ENCODE data around the gene TTC9B. TPM values are rescaled to one million over a fixed set of nuclear protein-coding genes. Genes with fewer than 3 reads are reported as not detected.
"Not testable (repeated sequence)": the region's sequence is repeated elsewhere in the genome, so short reads cannot be mapped to it uniquely, and the experiment has no call there.

TTC9B gene
- total and polyA plus RNA-seq, 2 of the 13 experiments (the other 11 are each of a cell fraction or from before 2014, with no cell fraction given) = not detected

GRCh38 chr19:40174092-40174491 lies 44.1 kb downstream of the TTC9B start:
- Histone ChIP-seq H3K79me2 (ENCODE audit: insufficient read depth, low read length) (no peaks in the 10 kb centered on the region), H3K4me3 (replicated peaks in 1 of 3; ENCODE audit: insufficient read depth in 1 of 3, low read depth in 2 of 3, low read length in 3 of 3) (no peak overlapping the region), H3K9me3 (ENCODE audit: low read length) (no peaks in the 10 kb centered on the region), H3K4me2 (ENCODE audit: low read depth, low read length) (no peak overlapping the region), H4K20me1 (ENCODE audit: insufficient read depth, low read length) (no peaks in the 10 kb centered on the region), H3K36me3 (replicated peaks in 1 of 2; ENCODE audit: control insufficient read depth in 1 of 2, insufficient read depth in 2 of 2, low read length in 2 of 2) (no peaks in the 10 kb centered on the region), H3K4me1 (ENCODE audit: insufficient read depth, low read length) (no peaks in the 10 kb centered on the region), H3K27me3 (ENCODE audit: control insufficient read depth in 1 of 2, insufficient read depth in 2 of 2, low read length in 2 of 2) (peaks cover 3 to 13% of the 10 kb centered on the region in 2 experiments; a peak in 3 of 5 replicates), H2AFZ (ENCODE audit: low read length) (no peak overlapping the region), H3K9ac (ENCODE audit: insufficient read depth, low read depth, low read length) (no peak overlapping the region), H3K27ac (ENCODE audit: extremely low read length, insufficient read depth, low read length) (no peak overlapping the region)
- POLR2A ChIA-PET = interaction anchor here (0.7 kb wide), 1 partner anchor 9 kb away, joined by 4 read pairs; no protein-coding TSS in a partner anchor
- no peak for DNase-seq (ENCODE audit: low spot score)
- no peak for FAIRE-seq
- intact Hi-C loops (cut with micrococcal nuclease; ENCODE audit: unreplicated experiment) (no loop called here), in situ Hi-C loops (cut with HindIII; ENCODE audit: extremely low pct_ligation_motif_present, low pct_unique_long_range_greater_than_20kb) (no loop called here)
- no peak for TF ChIP-seq ZNF790 (CRISPR knock-in tag; IDR thresholded peaks at IDR 0.05; ENCODE audit: borderline replicate concordance)
- no peak for TF ChIP-seq ZNF589 (CRISPR knock-in tag; conservative IDR thresholded peaks at IDR 0.05)
- no peak for TF ChIP-seq ZNF883 (CRISPR knock-in tag; IDR thresholded peaks at IDR 0.05; ENCODE audit: not compliant biosample characterization)
- no peak for TF ChIP-seq KDM5B (CRISPR knock-in tag; IDR thresholded peaks at IDR 0.05; ENCODE audit: borderline replicate concordance)
- TF ChIP-seq ZNF256 (CRISPR knock-in tag; conservative IDR thresholded peaks at IDR 0.05) = no peak
- TF ChIP-seq XBP1 (CRISPR knock-in tag; IDR thresholded peaks at IDR 0.05) = no peak
- no peak for TF ChIP-seq EED (CRISPR knock-in tag; IDR thresholded peaks at IDR 0.05)
- TF ChIP-seq, protein P1, sequence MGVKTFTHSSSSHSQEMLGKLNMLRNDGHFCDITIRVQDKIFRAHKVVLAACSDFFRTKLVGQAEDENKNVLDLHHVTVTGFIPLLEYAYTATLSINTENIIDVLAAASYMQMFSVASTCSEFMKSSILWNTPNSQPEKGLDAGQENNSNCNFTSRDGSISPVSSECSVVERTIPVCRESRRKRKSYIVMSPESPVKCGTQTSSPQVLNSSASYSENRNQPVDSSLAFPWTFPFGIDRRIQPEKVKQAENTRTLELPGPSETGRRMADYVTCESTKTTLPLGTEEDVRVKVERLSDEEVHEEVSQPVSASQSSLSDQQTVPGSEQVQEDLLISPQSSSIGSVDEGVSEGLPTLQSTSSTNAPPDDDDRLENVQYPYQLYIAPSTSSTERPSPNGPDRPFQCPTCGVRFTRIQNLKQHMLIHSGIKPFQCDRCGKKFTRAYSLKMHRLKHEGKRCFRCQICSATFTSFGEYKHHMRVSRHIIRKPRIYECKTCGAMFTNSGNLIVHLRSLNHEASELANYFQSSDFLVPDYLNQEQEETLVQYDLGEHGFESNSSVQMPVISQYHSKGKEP (CRISPR knock-in tag; IDR thresholded peaks at IDR 0.05) = no peak
- no peak for TF ChIP-seq WIZ (CRISPR knock-in tag; IDR thresholded peaks at IDR 0.05)
- no peak for TF ChIP-seq CREM (IDR thresholded peaks at IDR 0.05)
- no peak for TF ChIP-seq CREM (CRISPR knock-in tag; IDR thresholded peaks at IDR 0.05)
- TF ChIP-seq NONO (IDR thresholded peaks at IDR 0.05) = no peak
- TF ChIP-seq NONO (CRISPR knock-in tag; conservative IDR thresholded peaks at IDR 0.05) = no peak
- TF ChIP-seq SMAD9 (CRISPR knock-in tag; IDR thresholded peaks at IDR 0.05) = no peak
- TF ChIP-seq NKX3-1 (CRISPR knock-in tag; IDR thresholded peaks at IDR 0.05) = no peak
- no peak for TF ChIP-seq SRF (IDR thresholded peaks at IDR 0.05; ENCODE audit: low read depth, low read length)
- CTCF ChIA-PET (ENCODE audit: low intra/inter-chr PET ratio, low total read pairs) = no interaction called here
- WGBS (ENCODE audit: low lambda C conversion rate) = 21% methylated on average over 4 of the region's 4 CpGs
- no TSS peak for BruUV-seq (replicated peaks)
- no peak for ATAC-seq

DNA sequence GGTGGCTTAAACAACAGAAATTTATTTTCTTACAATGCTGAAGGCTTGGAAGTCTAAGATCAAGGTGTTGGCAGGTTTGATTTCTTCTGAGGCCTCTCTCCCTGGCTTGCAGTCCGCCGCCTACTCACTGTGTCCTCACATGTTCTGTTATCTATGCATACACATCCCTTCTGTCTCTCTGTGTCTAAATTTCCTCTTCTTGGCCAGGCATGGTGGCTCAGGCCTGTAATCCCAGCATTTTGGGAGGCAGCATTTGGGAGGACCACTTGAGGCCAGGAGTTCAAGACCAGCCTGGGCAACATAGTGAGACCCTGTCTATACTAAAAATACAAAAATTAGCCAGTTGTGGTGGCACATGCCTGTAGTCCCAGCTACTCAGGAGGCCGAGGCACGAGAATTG lies 46.9 kb downstream of the TTC9B start:
- H3K9me3 ChIP-seq (ENCODE audit: low read length); intact Hi-C loops (cut with micrococcal nuclease; ENCODE audit: unreplicated experiment); FAIRE-seq; H3K4me1 ChIP-seq (ENCODE audit: insufficient read depth, low read length); ATAC-seq; H3K79me2 ChIP-seq (ENCODE audit: insufficient read depth, low read length); in situ Hi-C loops (cut with HindIII; ENCODE audit: extremely low pct_ligation_motif_present, low pct_unique_long_range_greater_than_20kb); DNase-seq (ENCODE audit: low spot score); H3K36me3 ChIP-seq (replicated peaks in 1 of 2; ENCODE audit: control insufficient read depth in 1 of 2, insufficient read depth in 2 of 2, low read length in 2 of 2); BruUV-seq (replicated peaks); CTCF ChIA-PET (ENCODE audit: low intra/inter-chr PET ratio, low total read pairs); H4K20me1 ChIP-seq (ENCODE audit: insufficient read depth, low read length); H3K27me3 ChIP-seq (ENCODE audit: control insufficient read depth in 1 of 2, insufficient read depth in 2 of 2, low read length in 2 of 2); POLR2A ChIA-PET; H3K27ac ChIP-seq (ENCODE audit: extremely low read length, insufficient read depth, low read length); H2AFZ ChIP-seq (ENCODE audit: low read length); H3K9ac ChIP-seq (ENCODE audit: insufficient read depth, low read depth, low read length): not testable (repeated sequence)
- WGBS (ENCODE audit: low lambda C conversion rate) = 27% methylated on average over 4 of the region's 4 CpGs
- Histone ChIP-seq H3K4me2 (ENCODE audit: low read depth, low read length) (peak overlapping the region; percentile 51), H3K4me3 (replicated peaks in 1 of 3; ENCODE audit: insufficient read depth in 1 of 3, low read depth in 2 of 3, low read length in 3 of 3) (0 out of 6 replicates have a peak overlapping the region, but pooled peaks of 1 of the 3 experiments have one; percentile 23)
